Measurements from ENCODE around the gene PCDHGC4.

Gene PCDHGC4

DNA sequence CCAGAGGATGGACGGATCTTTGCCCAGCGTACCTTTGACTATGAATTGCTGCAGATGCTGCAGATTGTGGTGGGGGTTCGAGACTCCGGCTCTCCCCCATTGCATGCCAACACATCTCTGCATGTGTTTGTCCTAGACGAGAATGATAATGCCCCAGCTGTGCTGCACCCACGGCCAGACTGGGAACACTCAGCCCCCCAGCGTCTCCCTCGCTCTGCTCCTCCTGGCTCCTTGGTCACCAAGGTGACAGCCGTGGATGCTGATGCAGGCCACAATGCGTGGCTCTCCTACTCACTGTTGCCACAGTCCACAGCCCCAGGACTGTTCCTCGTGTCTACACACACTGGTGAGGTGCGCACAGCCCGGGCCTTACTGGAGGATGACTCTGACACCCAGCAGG is 5.9 kb downstream of the PCDHGC4 start:
- DNase-seq: no peak

- no peak for DNase-seq
Measured at GRCh38 chr5:141491323-141492167, 6.7 kb downstream of the PCDHGC4 start.

- peak in 3 of 4 experiments; percentile 40 to 65 (median 44) for DNase-seq
Measured at GRCh38 chr5:141492168-141492885, 7.5 kb downstream of the PCDHGC4 start.

DNA sequence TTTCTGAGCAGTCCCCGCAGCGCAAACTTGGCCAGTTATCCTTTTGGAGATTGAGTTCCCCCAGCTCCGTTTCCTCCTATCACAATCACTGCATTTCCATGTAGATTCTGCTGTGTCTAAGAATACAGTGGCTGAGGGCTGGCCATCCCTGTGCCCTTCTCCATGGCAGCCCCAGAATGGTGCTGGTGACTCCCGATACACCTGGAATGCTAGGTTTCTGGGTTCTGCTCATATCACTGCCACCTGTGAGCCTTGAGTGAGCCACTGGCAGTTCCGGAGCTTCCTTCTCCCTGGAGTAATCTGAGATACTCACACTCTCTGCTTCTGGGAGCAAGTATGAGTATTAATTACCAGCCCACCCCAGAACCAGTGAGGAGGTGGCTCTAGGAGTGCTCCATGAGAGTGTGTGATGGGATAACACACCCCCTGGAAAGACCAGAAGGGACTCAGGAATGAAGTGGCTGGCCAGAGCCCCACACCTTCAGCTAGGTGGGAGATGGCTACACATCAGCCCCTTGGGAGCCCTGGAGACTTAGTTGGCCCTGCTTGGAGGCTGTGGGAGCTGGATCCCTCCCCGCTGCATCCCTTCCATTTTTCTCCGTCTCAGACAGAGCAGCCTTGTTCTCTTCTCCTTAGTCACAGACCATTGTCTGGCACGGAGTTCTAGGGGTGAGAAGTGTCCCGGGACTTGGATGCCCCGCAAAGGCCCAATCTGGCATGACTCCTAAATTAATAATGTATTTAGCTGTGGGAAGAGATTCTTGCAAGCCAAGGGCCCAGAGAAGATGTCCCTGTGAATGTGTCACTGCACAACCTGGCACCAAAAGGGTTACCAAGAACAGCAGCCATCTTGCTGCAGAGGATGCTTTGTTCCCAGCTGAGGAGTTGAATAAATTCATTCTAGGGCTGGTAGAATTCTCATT is 8.9 kb downstream of the PCDHGC4 start:
- DNase-seq: no peak

DNA sequence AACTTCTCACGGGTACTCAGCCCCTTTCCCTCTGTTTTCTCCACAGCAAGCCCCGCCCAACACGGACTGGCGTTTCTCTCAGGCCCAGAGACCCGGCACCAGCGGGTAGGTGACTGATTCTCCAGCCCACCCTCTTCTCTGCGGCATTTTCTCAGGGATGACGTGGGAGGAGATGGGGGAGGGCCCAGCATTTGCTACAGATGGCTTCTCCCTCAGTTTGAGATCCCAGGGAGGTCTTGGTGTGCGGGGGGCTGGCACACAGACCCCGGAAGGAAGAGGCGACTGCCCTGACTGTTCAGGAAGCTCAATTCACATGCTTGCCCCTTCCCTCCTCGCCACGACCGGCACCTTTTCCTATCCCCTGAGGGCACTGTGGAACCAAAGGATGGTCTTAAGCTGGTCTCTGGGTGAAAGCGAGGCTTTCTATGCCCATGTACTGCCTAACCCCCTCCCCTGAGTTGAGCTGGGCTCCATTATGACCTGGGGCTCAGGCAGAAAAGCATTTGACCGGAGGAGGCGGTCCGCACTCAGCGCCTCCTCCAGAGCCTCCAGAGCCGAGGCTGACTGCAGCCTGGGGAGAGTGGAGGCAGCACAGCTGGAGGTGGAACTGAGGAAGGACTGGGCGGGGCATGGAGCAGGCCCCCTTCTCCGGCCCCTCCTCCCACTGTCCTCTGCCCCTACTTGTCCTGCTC is 10.1 kb downstream of the PCDHGC4 start:
- no peak for DNase-seq

DNA sequence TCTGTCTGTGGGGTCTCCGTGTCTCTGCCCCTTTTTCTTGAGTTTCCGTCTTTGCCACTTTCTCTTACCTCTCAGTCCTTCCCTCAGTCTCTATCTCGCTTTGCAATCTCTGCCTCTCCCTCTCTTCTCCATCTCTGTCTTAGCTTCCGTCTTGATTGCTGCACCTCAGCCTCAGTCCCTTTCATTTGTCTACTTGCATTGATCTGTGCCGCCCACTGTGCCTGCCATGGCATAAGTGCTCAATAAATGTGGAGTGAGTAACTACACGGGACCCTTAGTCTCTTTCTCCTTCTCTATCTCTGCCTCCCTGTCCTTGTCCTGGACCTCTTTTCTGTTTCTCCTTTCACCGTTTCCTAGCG is 10.6 kb downstream of the PCDHGC4 start:
- no peak for DNase-seq

GRCh38 chr5:141496038-141496437 is 11.2 kb downstream of the PCDHGC4 start:
- no peak for DNase-seq

- DNase-seq: no peak
Measured at GRCh38 chr5:141501761-141502160, 16.9 kb downstream of the PCDHGC4 start.

- DNase-seq: no peak
Measured at GRCh38 chr5:141503681-141504080, 18.9 kb downstream of the PCDHGC4 start.

DNA sequence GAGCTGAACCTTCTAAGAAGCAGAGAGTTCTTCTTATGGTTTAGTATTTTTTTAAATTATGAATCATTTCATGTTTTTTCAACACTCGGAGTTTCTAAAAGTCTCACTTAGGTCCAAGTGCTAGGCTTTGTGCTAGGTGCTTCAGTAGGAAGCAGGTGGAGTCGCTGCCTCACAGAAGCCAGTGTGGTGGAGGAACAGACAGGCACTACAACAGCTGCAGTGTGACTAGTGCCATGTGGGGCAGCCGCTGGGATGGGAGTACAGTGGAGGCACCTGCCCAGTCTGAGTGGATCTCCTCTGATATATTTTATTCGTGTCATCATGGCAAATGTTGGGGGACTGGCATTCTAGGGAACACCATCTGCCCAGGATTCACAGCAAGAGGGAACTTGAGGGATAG is 19.4 kb downstream of the PCDHGC4 start:
- no peak for DNase-seq

DNA sequence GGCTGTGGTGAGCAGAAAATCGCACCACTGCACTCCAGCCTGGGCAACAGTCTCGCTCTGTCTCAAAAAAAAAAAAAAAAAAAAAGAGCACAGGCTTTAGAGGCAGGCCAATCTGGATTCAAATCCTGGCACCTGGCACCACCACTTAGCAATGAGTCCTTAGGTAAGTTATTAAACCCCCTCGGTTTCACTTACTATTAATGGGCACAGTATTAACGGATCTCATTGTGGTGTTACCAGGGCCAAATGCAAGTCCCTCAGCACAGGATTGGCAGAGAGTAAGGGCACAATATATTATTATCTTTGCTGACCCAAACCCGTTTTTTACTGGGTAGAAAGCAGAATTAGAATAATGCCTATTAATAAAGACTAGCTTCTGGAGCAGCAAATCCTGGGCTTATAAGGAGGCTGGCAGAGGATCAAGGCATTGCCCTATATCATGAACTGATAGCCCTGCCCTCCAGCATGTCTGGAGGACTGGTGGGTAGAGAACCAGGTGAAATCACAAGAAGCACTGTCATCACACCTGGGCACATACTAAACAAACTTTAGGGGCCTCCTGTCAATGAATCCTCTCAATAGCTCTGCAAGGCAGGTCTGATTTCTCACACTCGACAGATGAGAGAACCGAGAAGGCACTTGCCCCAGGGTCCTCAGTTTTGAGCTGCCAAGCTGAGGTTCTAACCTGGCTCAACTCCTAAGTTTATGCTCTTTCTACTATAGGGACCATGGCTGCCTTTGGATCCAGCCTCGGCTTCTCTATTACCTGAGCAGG is 21.7 kb downstream of the PCDHGC4 start:
- DNase-seq: no peak

DNA sequence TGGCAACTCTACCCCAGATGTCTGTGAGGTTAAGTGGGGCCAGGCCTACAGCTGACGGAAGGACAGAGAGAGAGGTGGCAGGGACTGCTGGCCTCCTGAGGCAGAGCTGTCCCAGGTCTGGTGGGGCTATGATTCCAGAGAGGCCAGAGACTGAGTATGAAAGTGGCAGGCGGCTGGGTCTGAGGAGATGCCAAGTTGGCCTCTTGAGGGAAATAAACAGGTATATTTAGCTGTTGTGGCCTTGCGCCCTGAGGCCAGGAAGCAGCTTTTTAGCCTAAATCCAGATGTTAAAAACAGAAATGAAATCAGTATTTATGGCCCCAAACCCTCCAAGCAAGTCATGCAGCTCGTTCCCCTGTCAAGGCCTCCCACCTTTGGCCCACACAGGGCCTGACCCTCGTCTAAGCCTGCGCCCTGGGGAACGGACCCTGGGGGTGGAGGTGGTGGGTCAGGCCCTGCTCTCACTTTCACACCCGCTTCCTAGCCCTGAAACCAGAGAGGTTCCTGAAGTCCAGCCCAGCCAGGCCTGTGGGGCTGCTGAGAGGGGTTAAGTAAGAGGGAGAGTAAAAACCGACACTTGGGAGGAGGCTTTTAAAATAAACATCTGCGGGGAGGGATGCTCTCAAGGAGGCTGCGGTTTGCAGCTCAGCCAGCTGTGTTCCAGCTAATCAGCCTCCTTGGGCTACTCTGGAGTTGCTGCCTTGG is 22.7 kb downstream of the PCDHGC4 start:
- DNase-seq: no peak

DNA sequence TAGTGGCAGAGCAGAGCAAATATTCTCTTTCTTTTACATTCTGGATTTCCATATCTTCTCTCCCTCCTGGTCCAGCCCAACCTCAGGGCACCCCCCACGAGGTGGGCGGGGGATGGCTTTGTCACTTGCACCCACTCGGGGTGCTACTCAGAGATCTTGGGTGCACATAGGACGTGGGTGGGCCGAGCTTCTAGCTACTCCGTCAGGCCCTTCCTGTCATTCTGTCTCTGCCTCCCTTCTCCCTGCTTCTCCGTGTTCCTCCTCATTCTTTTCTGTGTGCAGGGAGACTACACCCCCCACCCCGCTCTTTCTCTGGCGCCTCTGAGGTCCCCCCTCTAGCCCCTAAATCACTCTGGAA is 23.6 kb downstream of the PCDHGC4 start:
- DNase-seq: peak; percentile 48 to 78 (median 72)

DNA sequence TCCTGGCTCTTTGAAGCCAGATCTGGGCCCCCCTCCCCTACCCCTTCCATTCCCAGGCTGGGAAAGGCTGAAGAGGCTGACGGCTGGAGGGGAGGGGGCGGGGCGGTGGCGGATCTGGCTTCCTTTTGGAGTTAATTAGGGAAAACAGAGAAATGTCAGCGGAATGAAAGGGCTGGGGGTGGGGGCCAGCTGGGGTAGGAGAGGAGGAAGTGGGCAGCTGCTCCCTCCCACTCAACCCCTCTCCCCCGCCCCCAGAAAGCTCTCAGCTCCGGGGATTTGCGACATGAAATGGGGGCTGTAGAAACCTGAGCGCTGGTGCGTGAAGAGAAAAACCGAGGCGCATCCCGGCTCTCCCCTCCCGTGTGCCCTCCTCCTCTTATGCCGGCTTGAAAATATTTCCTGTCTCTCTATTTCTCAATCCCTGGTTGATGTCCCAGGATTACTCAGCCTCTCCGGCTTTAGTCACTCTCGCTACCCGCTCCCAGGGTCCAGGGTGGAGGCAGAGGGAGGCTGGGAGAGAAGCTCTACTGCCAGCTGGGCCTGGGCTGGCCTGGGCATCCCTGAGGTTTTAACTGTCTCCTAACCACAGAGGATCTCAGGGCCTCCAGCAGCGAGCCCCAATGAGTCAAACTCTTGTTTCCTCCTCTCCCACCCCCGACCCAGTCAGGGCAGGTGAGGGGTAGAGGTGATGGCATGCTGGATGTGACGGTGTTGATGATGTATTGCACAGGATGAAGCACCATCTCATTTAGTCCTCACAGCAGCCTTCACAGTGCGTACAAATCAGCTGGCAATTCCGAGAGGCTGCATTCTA is 24.2 kb downstream of the PCDHGC4 start:
- DNase-seq: peak; percentile 58 to 75 (median 71)

DNA sequence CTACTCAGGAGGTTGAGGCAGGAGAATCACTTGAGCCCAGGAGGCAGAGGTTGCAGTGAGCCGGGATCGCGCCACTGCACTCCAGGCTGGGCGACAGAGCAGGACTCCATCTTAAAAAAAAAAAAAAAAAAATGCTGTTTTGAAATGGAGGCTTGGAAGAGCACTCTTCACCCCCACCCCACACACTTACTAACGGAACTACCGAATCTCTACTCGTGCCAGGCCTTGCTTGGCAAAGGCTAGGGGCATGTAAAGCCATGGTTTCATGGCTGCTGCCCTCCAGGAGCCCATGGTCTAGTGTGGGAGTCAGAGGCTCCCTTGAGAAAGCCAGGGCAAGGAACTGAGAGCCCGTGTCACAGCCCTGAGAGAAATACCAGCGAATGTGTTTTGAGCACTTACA is 25.3 kb downstream of the PCDHGC4 start:
- no peak for DNase-seq

DNA sequence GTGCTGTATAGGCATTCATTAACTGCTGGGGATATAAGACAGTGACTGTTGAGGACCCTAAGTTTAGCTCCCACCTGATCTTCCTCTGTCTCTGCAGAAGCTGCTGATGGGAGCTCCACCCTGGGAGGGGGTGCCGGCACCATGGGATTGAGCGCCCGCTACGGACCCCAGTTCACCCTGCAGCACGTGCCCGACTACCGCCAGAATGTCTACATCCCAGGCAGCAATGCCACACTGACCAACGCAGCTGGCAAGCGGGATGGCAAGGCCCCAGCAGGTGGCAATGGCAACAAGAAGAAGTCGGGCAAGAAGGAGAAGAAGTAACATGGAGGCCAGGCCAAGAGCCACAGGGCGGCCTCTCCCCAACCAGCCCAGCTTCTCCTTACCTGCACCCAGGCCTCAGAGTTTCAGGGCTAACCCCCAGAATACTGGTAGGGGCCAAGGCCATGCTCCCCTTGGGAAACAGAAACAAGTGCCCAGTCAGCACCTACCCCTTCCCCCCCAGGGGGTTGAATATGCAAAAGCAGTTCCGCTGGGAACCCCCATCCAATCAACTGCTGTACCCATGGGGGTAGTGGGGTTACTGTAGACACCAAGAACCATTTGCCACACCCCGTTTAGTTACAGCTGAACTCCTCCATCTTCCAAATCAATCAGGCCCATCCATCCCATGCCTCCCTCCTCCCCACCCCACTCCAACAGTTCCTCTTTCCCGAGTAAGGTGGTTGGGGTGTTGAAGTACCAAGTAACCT is 26.2 kb downstream of the PCDHGC4 start:
- DNase-seq: no peak

- DNase-seq: no peak
Measured at GRCh38 chr5:141511771-141512325, 27.0 kb downstream of the PCDHGC4 start.

DNA sequence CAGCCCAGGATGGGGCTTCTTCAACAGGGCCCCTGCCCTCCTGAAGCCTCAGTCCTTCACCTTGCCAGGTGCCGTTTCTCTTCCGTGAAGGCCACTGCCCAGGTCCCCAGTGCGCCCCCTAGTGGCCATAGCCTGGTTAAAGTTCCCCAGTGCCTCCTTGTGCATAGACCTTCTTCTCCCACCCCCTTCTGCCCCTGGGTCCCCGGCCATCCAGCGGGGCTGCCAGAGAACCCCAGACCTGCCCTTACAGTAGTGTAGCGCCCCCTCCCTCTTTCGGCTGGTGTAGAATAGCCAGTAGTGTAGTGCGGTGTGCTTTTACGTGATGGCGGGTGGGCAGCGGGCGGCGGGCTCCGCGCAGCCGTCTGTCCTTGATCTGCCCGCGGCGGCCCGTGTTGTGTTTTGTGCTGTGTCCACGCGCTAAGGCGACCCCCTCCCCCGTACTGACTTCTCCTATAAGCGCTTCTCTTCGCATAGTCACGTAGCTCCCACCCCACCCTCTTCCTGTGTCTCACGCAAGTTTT is 27.6 kb downstream of the PCDHGC4 start:
- peak; percentile 68 to 88 (median 75) for DNase-seq
